HG02973 (cell line): ENCODE measurements around the gene ASF1B.

Experiments used
- ATAC-seq: cut with Tn5 transposase; IDR thresholded peaks from one replicate; pipeline ENCODE4 v1.9.1; 2021; ENCODE audit warnings: moderate library complexity; ENCODE audit not compliant: unreplicated experiment

ASF1B gene

DNA sequence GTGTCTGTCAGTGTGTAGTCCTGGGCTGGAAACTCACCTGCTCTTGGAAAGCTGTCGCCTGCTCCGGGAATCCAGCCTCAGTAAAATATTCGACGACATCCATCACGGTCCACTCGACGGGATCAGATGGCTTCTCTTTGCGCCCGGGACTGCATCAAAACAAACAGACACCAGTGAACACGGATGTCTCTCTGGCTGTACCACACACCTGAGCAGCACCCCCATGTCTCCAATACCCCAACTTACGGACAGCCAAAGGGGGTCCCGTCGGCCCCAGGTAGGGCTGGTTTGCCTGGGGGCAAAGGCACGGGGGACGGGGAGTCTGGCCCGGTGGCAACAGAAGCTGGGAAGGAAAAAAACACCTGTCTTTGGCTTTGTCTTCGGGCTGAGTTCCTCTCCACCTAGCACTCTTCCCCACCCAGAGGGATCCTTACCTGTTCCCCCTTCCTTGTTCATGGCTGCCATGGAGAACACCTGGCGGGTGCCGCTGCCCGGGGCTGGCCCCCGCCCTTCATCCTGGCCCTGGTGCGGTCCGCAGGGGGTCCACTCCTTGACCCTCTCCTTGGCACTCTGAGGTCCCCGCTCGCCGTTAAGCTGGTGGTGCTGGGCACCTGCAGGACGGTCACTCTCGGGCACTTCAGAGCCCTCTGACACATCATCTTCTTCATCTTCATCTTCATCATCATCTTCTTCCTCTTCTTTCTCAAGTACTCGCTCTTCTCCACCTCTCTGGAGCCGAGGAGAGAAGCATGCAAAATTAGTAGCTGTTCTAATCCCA lies 47.6 kb downstream of the ASF1B start:
- ATAC-seq = no peak

GRCh38 chr19:14086098-14086497 lies 50.3 kb downstream of the ASF1B start:
- ATAC-seq = no peak

- ATAC-seq = no peak
Measured at GRCh38 chr19:14085309-14085995, 50.9 kb downstream of the ASF1B start, which contains the start of gene C19orf67. Gene C19orf67, minus strand, starts transcription at chr19:14085783. Its CDS starts 156 bp downstream, at chr19:14085627.

GRCh38 chr19:14082675-14082960 lies 53.8 kb downstream of the ASF1B start:
- no peak for ATAC-seq

DNA sequence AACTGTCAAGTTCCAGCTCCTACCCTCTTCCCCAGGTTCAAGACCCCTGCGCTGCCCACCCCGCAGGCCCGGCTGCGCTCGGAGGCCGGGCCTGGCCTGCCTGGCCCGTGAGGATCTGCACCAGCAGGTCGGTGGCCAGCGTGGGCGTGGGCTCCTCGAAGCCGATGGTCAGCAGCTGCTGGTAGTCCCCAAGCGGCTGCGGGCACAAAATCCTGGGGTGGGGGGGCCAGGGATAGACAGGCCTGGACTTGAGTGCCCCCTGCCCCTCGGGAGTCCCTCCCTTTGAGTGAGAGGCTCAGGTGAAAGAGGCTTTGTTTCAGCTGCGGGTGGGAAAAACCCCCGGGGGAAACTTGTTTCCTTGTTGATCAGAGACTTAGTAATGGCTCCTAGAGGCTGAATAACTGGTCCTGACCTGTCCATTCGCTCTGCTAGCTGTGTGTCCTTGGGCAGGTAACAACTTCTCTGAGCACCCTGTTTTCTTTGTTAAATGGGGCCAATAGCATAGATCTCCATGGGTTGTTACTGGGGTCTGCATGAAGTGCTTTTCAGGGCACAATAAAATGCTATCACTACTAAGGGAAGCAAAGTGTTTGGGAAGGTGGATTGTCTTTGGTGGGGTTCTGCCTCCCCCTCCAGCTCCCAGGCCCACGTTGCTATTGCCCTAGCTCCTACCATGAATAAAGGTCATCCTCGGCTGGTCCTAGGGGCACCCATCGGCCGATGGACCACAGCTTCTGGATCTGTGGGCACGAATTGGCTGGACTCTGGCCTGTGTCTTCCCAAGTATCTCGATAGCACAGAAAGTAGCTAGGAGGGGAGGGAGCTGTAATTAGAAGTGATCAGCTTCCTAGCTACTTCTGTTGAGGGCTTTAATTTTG lies 54.4 kb downstream of the ASF1B start:
- ATAC-seq = peak; percentile 14

- peak; percentile 60 for ATAC-seq
Measured at GRCh38 chr19:14080887-14081796, 55.2 kb downstream of the ASF1B start.

- ATAC-seq = no peak
Measured at GRCh38 chr19:14078411-14078810, 58.0 kb downstream of the ASF1B start.

GRCh38 chr19:14073925-14074838 lies 62.2 kb downstream of the ASF1B start:
- ATAC-seq = no peak

GRCh38 chr19:14073261-14073924 lies 63.0 kb downstream of the ASF1B start:
- peak; percentile 44 for ATAC-seq

- ATAC-seq = no peak
Measured at GRCh38 chr19:14072535-14073260, 63.7 kb downstream of the ASF1B start, which contains the start of gene MISP3. Gene MISP3, plus strand, starts transcription at chr19:14072786. Its CDS starts 524 bp downstream, at chr19:14073310.

GRCh38 chr19:14070268-14071050 lies 65.9 kb downstream of the ASF1B start:
- no peak for ATAC-seq
